Stimulated activated CD4-positive, alpha-beta T cell treated with anti-CD3 and anti-CD28 coated beads, TNF-alpha, amount 100 ng/mL, for 4 hours (primary cell): ENCODE data around the gene RCL1.
A peak's percentile ranks its signal among the peaks of the same experiment; 100 is the strongest.

ENCODE experiments used
- DNase-seq, 3 experiments: peaks; one replicate each; pipeline ENCODE4 v3.0.0-alpha.2; 2020; ENCODE audit warnings: low read depth in 3 of 3

Gene RCL1

GRCh38 chr9:4811824-4812223 is 19.1 kb downstream of the RCL1 start:
- DNase-seq = no peak

GRCh38 chr9:4812858-4813257 is 20.1 kb downstream of the RCL1 start:
- no peak for DNase-seq

GRCh38 chr9:4814913-4815312 is 22.2 kb downstream of the RCL1 start:
- DNase-seq = no peak

- no peak for DNase-seq
These were observed 22.7 kb downstream of the RCL1 start for GRCh38 chr9:4815381-4815956.

- no peak for DNase-seq
These were observed 27.4 kb downstream of the RCL1 start for GRCh38 chr9:4820168-4820567.

GRCh38 chr9:4821133-4821532 is 28.4 kb downstream of the RCL1 start:
- no peak for DNase-seq

GRCh38 chr9:4822057-4822456 is 29.3 kb downstream of the RCL1 start:
- no peak for DNase-seq

GRCh38 chr9:4826417-4827166 is 33.8 kb downstream of the RCL1 start:
- no peak for DNase-seq

- no peak for DNase-seq
These were observed 34.5 kb downstream of the RCL1 start for GRCh38 chr9:4827224-4827623.

- DNase-seq = no peak
These were observed 36.0 kb downstream of the RCL1 start for GRCh38 chr9:4828761-4829160.

GRCh38 chr9:4829969-4830368 is 37.2 kb downstream of the RCL1 start:
- no peak for DNase-seq

GRCh38 chr9:4830699-4831098 is 38.0 kb downstream of the RCL1 start:
- DNase-seq = no peak

GRCh38 chr9:4831119-4831518 is 38.4 kb downstream of the RCL1 start:
- no peak for DNase-seq

GRCh38 chr9:4831944-4832343 is 39.2 kb downstream of the RCL1 start:
- no peak for DNase-seq

- peak in 1 of 3 experiments; percentile 3 for DNase-seq
These were observed 40.2 kb downstream of the RCL1 start for GRCh38 chr9:4832786-4833579.

GRCh38 chr9:4833781-4834560 is 41.2 kb downstream of the RCL1 start:
- DNase-seq = no peak

GRCh38 chr9:4836676-4837075 is 43.9 kb downstream of the RCL1 start:
- no peak for DNase-seq

GRCh38 chr9:4837261-4838188 is 44.8 kb downstream of the RCL1 start:
- no peak for DNase-seq

- DNase-seq = no peak
These were observed 45.4 kb downstream of the RCL1 start for GRCh38 chr9:4838189-4838546.

- DNase-seq = no peak
These were observed 46.7 kb downstream of the RCL1 start for GRCh38 chr9:4839470-4839912.

- DNase-seq = no peak
These were observed 47.3 kb downstream of the RCL1 start for GRCh38 chr9:4840018-4840417.
